Keratinocyte (primary cell): ENCODE data around the gene INAVA.

Experiments used
- EZH2 ChIP-seq: IDR thresholded peaks from one replicate; pipeline ENCODE4 v1.6.1; 2012; ENCODE audit warnings: inconsistent platforms, mild to moderate bottlenecking, low read length, moderate library complexity
- TF ChIP-seq, protein P1 (sequence below), 3 experiments: IDR thresholded peaks in 1 of 3; conservative IDR thresholded peaks in 1 of 3; optimal IDR thresholded peaks in 1 of 3; 2 replicates in 2 of 3; 3 replicates in 1 of 3; pipeline versions ENCODE3 to v1.5.1; 2011; ENCODE audit warnings: low read length in 3 of 3, mild to moderate bottlenecking in 3 of 3, moderate library complexity in 2 of 3, control low read depth in 1 of 3, inconsistent platforms in 1 of 3; ENCODE audit not compliant: insufficient read depth in 2 of 3; ENCODE audit errors: extremely low read depth in 1 of 3

DNA sequence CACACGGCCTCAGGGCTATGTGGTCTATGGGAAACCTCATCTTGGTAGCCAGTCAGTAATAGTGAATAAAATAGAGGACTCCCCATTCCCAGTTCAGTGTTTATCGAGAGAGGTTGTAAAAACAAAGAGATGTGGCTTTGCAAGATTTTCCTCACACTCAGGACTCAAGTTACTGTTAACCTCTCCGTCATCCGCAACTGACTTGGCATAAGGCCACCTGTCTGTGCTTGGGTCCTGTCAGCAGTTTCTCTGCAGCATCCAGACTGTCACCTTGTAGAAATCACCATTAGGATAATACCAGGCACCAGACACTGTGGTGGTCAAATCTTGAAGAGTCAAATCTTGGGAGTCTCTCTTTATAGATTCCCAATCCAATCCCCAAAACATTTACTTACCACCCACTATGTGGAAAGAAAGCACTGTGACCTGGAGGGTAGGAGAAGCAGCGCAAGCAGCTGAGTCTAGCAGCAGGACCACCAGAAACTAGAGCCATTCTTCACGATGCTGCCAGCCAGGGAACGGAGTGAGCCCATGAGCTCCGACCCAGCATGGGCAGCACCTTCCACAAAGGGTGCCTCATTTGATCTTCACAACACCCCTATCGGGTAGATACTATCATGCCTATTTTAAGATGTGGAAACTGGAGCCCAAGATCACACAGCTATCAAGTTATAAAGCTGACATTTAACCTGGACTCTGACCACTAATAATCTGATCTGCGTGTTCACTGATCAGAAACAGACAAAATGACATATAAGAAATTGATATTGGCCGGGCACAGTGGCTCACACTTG, 27.5 kb upstream of the INAVA start:
- TF ChIP-seq, protein P1, sequence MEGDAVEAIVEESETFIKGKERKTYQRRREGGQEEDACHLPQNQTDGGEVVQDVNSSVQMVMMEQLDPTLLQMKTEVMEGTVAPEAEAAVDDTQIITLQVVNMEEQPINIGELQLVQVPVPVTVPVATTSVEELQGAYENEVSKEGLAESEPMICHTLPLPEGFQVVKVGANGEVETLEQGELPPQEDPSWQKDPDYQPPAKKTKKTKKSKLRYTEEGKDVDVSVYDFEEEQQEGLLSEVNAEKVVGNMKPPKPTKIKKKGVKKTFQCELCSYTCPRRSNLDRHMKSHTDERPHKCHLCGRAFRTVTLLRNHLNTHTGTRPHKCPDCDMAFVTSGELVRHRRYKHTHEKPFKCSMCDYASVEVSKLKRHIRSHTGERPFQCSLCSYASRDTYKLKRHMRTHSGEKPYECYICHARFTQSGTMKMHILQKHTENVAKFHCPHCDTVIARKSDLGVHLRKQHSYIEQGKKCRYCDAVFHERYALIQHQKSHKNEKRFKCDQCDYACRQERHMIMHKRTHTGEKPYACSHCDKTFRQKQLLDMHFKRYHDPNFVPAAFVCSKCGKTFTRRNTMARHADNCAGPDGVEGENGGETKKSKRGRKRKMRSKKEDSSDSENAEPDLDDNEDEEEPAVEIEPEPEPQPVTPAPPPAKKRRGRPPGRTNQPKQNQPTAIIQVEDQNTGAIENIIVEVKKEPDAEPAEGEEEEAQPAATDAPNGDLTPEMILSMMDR (optimal IDR thresholded peaks at IDR 0.05 in 1 of 3, IDR thresholded peaks at IDR 0.05 in 1 of 3, conservative IDR thresholded peaks at IDR 0.05 in 1 of 3; ENCODE audit: extremely low read depth in 1 of 3, insufficient read depth in 2 of 3, low read length in 3 of 3) = no peak
- TF ChIP-seq EZH2 = no peak
